COLO668 (cell line): ENCODE results near the gene AGRN.

Experiments
- DNase-seq: peaks from one replicate; lab custom pipeline; 2025; ENCODE audit not compliant: unreplicated experiment; lab: John Stamatoyannopoulos, UW

Gene AGRN

GRCh38 chr1:1035291-1035943, 15.5 kb downstream of the AGRN start:
- no peak for DNase-seq

GRCh38 chr1:1037366-1038327, 17.7 kb downstream of the AGRN start:
- peak; percentile 70 for DNase-seq

GRCh38 chr1:1038694-1039093, 18.8 kb downstream of the AGRN start:
- no peak for DNase-seq

- no peak for DNase-seq
Observed at GRCh38 chr1:1039145-1039910, 19.4 kb downstream of the AGRN start.

- DNase-seq, result peak; percentile 80
Observed at GRCh38 chr1:1040004-1040991, 20.4 kb downstream of the AGRN start.

- DNase-seq, result no peak
Observed at GRCh38 chr1:1041092-1041523, 21.2 kb downstream of the AGRN start.

- no peak for DNase-seq
Observed at GRCh38 chr1:1041873-1042272, 22.0 kb downstream of the AGRN start.

GRCh38 chr1:1042835-1043234, 22.9 kb downstream of the AGRN start:
- no peak for DNase-seq

GRCh38 chr1:1043411-1043810, 23.5 kb downstream of the AGRN start:
- DNase-seq, result no peak

- no peak for DNase-seq
Observed at GRCh38 chr1:1043921-1044320, 24.0 kb downstream of the AGRN start.

GRCh38 chr1:1044455-1045078, 24.6 kb downstream of the AGRN start:
- no peak for DNase-seq

- no peak for DNase-seq
Observed at GRCh38 chr1:1045129-1045528, 25.2 kb downstream of the AGRN start.

- no peak for DNase-seq
Observed at GRCh38 chr1:1046243-1046642, 26.3 kb downstream of the AGRN start.

GRCh38 chr1:1046767-1047166, 26.8 kb downstream of the AGRN start:
- DNase-seq, result no peak

- DNase-seq, result no peak
Observed at GRCh38 chr1:1047407-1047806, 27.5 kb downstream of the AGRN start.

- no peak for DNase-seq
Observed at GRCh38 chr1:1047963-1048362, 28.0 kb downstream of the AGRN start.

- DNase-seq, result no peak
Observed at GRCh38 chr1:1048765-1049164, 28.8 kb downstream of the AGRN start.

- DNase-seq, result no peak
Observed at GRCh38 chr1:1049318-1050165, 29.6 kb downstream of the AGRN start.

- DNase-seq, result peak; percentile 52
Observed at GRCh38 chr1:1050577-1051052, 30.7 kb downstream of the AGRN start.
